Vagina (tissue), 2 donors: ENCODE data around the gene MTMR3.

ENCODE experiments used
- CTCF ChIP-seq, 3 experiments: fragments of 450-650 bp in 2 of 3; fragments of 200-600 bp in 1 of 3; sonication (generic) in 1 of 3; IDR thresholded peaks; one replicate each; pipeline ENCODE4 v1.5.1; 2017 to 2019; ENCODE audit warnings: antibody characterized with exemption in 3 of 3, mild to moderate bottlenecking in 2 of 3, moderate library complexity in 2 of 3
- POLR2A ChIP-seq, 2 donors: fragments of 450-650 bp; IDR thresholded peaks; one replicate each; pipeline ENCODE4 v1.6.1; 2017; ENCODE audit warnings: antibody characterized with exemption in 2 of 2, mild to moderate bottlenecking in 2 of 2, moderate library complexity in 2 of 2
- POLR2AphosphoS5 ChIP-seq, 2 donors: sonication (generic); formaldehyde crosslinking; IDR thresholded peaks; one replicate each; pipeline ENCODE4 v1.9.0; 2017; ENCODE audit warnings: antibody characterized with exemption in 2 of 2, mild to moderate bottlenecking in 2 of 2, low read depth in 1 of 2; ENCODE audit not compliant: insufficient read depth in 1 of 2

GRCh38 chr22:29914165-29914564 lies 31.2 kb downstream of the MTMR3 start:
- TF ChIP-seq POLR2A (IDR thresholded peaks at IDR 0.05) = no peak
- no peak for TF ChIP-seq CTCF (IDR thresholded peaks at IDR 0.05)
- TF ChIP-seq POLR2AphosphoS5 (IDR thresholded peaks at IDR 0.05; ENCODE audit: insufficient read depth in 1 of 2, low read depth in 1 of 2) = peak in 1 of 2 donors; percentile 58
